ENCODE data around the gene GDPD1. TPM values are rescaled to one million over a fixed set of nuclear protein-coding genes. Genes with fewer than 3 reads are reported as not detected.

The GDPD1 gene
- total RNA-seq, 1 experiment from 2014 or later = 2.6 TPM

DNA sequence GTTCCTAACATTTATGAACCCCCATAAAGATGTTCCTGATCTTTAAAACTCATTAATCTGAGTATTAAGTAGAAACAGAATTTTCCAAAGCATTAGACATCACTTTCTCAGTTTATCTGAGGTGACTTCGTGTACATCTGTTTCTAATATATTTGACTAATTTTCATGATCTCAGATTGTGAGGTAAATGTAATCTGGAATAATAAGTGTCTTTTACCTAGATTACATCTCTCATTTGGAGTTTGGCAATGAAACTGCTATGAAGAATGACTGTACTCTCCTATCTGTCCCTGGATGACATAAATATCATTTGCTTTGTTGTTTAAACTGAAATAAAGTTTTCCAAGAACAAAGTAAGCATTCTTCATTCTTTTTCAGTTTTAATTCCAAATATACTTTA lies 55.3 kb downstream of the GDPD1 start:
- H2BK5ac ChIP-seq (ENCODE audit: insufficient read length, low read length) = no peak overlapping the region
- H3K79me1 ChIP-seq (ENCODE audit: insufficient read depth, low read depth, low read length, poor library complexity, severe bottlenecking) = no peaks in the 10 kb centered on the region
- no peak overlapping the region for H3K9ac ChIP-seq (ENCODE audit: extremely low read depth, insufficient read length, low read length)
- no peak overlapping the region for H2BK120ac ChIP-seq (ENCODE audit: low read depth, low read length, poor library complexity, severe bottlenecking)
- H3K27ac ChIP-seq (ENCODE audit: insufficient read length, low read depth, low read length) = no peak overlapping the region
- H3K4me2 ChIP-seq (ENCODE audit: insufficient read depth, insufficient read length, low read length) = no peak overlapping the region
- Mint-ChIP-seq H3K27ac (no peak overlapping the region), H3K4me3 (no peak overlapping the region), H3K4me1 (no peaks in the 10 kb centered on the region), H3K27me3 (ENCODE audit: low read depth) (no peaks in the 10 kb centered on the region), H3K36me3 (ENCODE audit: insufficient read depth in 1 of 3, low read depth in 3 of 3) (peaks cover 0 to 5% (median 0%) of the 10 kb centered on the region in 3 experiments; a peak in 1 of 7 replicates), H3K9me3 (0 out of 5 replicates have a peak, but pooled peaks cover 0 to 2% of the 10 kb centered on the region in 2 experiments)
- no peak overlapping the region for H3K23ac ChIP-seq (ENCODE audit: insufficient read length, low read depth, low read length)
- H4K20me1 ChIP-seq (ENCODE audit: control insufficient read depth, insufficient read depth, insufficient read length) = no peaks in the 10 kb centered on the region
- H3K23me2 ChIP-seq (ENCODE audit: insufficient read length, low read depth, low read length, poor library complexity, severe bottlenecking) = no peaks in the 10 kb centered on the region
- no peak overlapping the region for H3T11ph ChIP-seq (ENCODE audit: low read length)
- no peak overlapping the region for H2AFZ ChIP-seq (ENCODE audit: low read length)
- no peaks in the 10 kb centered on the region for H3K9me3 ChIP-seq (ENCODE audit: control insufficient read depth, low read depth, low read length)
- H2BK20ac ChIP-seq (ENCODE audit: low read depth, low read length, poor library complexity, severe bottlenecking) = no peak overlapping the region
- H4K5ac ChIP-seq (ENCODE audit: insufficient read length, low read depth, low read length) = no peak overlapping the region
- no peak overlapping the region for H3K14ac ChIP-seq (ENCODE audit: insufficient read depth, low read length)
- H2BK15ac ChIP-seq (ENCODE audit: low read depth, low read length) = no peak overlapping the region
- no peaks in the 10 kb centered on the region for H3K27me3 ChIP-seq (ENCODE audit: insufficient read depth, low read length)
- H3K18ac ChIP-seq (ENCODE audit: insufficient read length, low read depth, low read length) = no peak overlapping the region
- H4K91ac ChIP-seq (ENCODE audit: insufficient read length, low read depth, low read length) = no peak overlapping the region
- DNase-seq = no peak
- no peak for TF ChIP-seq CTCF (conservative IDR thresholded peaks at IDR 0.05)
- H3K56ac ChIP-seq (ENCODE audit: insufficient read length, low read depth, low read length) = no peak overlapping the region
- H3K4ac ChIP-seq (ENCODE audit: low read depth, low read length) = no peak overlapping the region
- WGBS (ENCODE audit: extremely low coverage, insufficient read length, low lambda C conversion rate) = no CpG with 5 or more reads among the region's 1 CpG
- H2BK12ac ChIP-seq (ENCODE audit: insufficient read length, low read depth, low read length) = no peak overlapping the region
- no peak overlapping the region for H2AK5ac ChIP-seq (ENCODE audit: insufficient read length, low read length)
- H3K79me2 ChIP-seq (ENCODE audit: insufficient read depth, low read length) = no peaks in the 10 kb centered on the region
- H3K4me1 ChIP-seq (ENCODE audit: insufficient read depth, low read length) = no peaks in the 10 kb centered on the region
- H4K8ac ChIP-seq (replicated peaks; ENCODE audit: insufficient read length, low read depth, low read length) = no peak overlapping the region
